Measurements from ENCODE around the gene AP2A2.

The AP2A2 gene

DNA sequence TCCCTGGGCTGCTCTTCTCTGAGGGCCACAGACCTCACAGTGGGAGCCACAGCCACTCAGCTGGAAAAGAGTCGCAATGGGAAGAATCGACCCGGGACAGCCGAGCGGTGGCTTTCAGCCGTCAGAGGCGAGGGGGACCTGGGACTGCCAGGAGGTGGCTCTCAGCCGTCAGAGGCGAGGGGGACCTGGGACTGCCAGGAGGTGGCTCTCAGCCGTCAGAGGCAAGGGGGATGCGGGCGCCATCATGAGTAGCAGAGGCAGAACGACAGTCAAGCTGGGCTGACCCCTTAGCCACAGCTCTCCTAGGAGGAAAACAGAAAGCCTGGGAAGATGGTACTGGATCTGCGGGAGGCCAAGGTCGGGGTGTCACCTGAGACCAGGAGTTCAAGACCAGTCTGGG is 134.1 kb downstream of the AP2A2 start:
- DNase-seq (ENCODE audit: low read depth in 2 of 2) = no peak

GRCh38 chr11:1060410-1060809 is 134.7 kb downstream of the AP2A2 start:
- no peak for DNase-seq (ENCODE audit: low read depth in 2 of 2)

GRCh38 chr11:1060852-1061616 is 135.4 kb downstream of the AP2A2 start:
- DNase-seq (ENCODE audit: low read depth in 2 of 2) = no peak

Measured in stimulated activated CD4-positive, alpha-beta T cell treated with anti-CD3 and anti-CD28 coated beads, Interleukin-15, amount 100 ng/mL, for 48 hours (primary cell).